Stimulated activated CD8-positive, alpha-beta memory T cell treated with anti-CD3 and anti-CD28 coated beads, Interleukin-7, amount 100 ng/mL, for 48 hours (primary cell): Measurements from ENCODE around the gene PALMD.

Source experiments
- DNase-seq, 2 donors: peaks; one replicate each; pipeline ENCODE4 v3.0.0-alpha.2; 2020; ENCODE audit warnings: low read depth in 1 of 2; ENCODE audit errors: extremely low read depth in 1 of 2

PALMD gene

GRCh38 chr1:99738858-99739465 lies 93.0 kb downstream of the PALMD start:
- DNase-seq: no peak

DNA sequence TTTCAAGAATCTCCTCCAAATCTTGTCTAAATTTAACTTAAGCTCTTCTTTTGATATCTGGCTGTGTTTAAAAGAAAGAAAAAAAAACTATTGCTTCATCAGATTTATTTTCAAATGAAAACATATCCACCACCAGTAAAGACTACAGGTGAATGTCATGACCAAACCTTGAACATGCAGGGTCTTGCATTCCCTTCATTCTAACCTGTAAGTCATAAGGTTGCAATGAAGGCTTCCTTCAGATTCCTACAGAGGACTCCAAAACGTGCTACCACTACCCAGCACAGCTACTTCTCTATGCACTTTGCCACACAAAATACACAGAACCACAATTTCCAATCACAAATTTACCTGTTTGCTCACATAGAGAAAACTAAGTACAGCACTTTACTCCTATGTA lies 94.2 kb downstream of the PALMD start:
- no peak for DNase-seq
